Adrenal gland (tissue), 5 donors: ENCODE data around the gene BUB1B.

ENCODE experiments used
- CTCF ChIP-seq, 6 experiments: fragments of 450-650 bp in 4 of 6; fragments of 200-600 bp in 2 of 6; sonication (generic) in 1 of 6; IDR thresholded peaks; 1 replicate in 5 of 6; 2 replicates in 1 of 6; pipeline versions ENCODE4 v1.5.1 to v1.8.0; 2016 to 2021; ENCODE audit warnings: antibody characterized with exemption in 6 of 6, mild to moderate bottlenecking in 2 of 6, moderate library complexity in 1 of 6
- POLR2A ChIP-seq, 2 donors: fragments of 450-650 bp; IDR thresholded peaks; one replicate each; pipeline ENCODE4 v1.6.1; 2017; ENCODE audit warnings: antibody characterized with exemption in 2 of 2, mild to moderate bottlenecking in 2 of 2, moderate library complexity in 1 of 2
- donor health status: DM: no; HTN: no; CAD: no.

- TF ChIP-seq CTCF (IDR thresholded peaks at IDR 0.05), result no peak
- no peak for TF ChIP-seq POLR2A (IDR thresholded peaks at IDR 0.05)
Measured at GRCh38 chr15:40239404-40239692, 78.5 kb downstream of the BUB1B start.
